Progenitor cell of endocrine pancreas (in vitro differentiated cells): Measurements from ENCODE around the gene NBPF11. TPM values are rescaled to one million over a fixed set of nuclear protein-coding genes. Genes with fewer than 3 reads are reported as not detected.
"Not testable (repeated sequence)": the region's sequence is repeated elsewhere in the genome, so short reads cannot be mapped to it uniquely, and the experiment has no call there.

Experiments
- DNase-seq: peaks from one replicate; pipeline ENCODE4 v3.0.0; 2021; ENCODE audit warnings: low spot score; ENCODE audit not compliant: unreplicated experiment
- H3K27ac Mint-ChIP-seq: 2 replicates; pipeline ENCODE4 v1.8.0; 2021; ENCODE audit warnings: mild to moderate bottlenecking, moderate library complexity, mixed read lengths
- H3K27me3 Mint-ChIP-seq: 2 replicates; pipeline ENCODE4 v1.8.0; 2021; ENCODE audit warnings: mixed read lengths
- H3K36me3 Mint-ChIP-seq: 2 replicates; pipeline ENCODE4 v1.8.0; 2022; ENCODE audit warnings: mixed read lengths; ENCODE audit not compliant: insufficient read depth
- H3K4me1 Mint-ChIP-seq: 2 replicates; pipeline ENCODE4 v1.8.0; 2021; ENCODE audit warnings: low read depth, mixed read lengths
- H3K4me3 Mint-ChIP-seq: 2 replicates; pipeline ENCODE4 v1.8.0; 2021; ENCODE audit warnings: low read depth, mild to moderate bottlenecking, moderate library complexity, mixed read lengths
- H3K9me3 Mint-ChIP-seq: 2 replicates; pipeline ENCODE4 v1.8.0; 2021; ENCODE audit warnings: low read depth, mixed read lengths
- CTCF ChIP-seq: fragments of 200-600 bp; sonication (generic); IDR thresholded peaks from one replicate; pipeline ENCODE4 v1.5.0; 2021; ENCODE audit warnings: antibody characterized with exemption, mild to moderate bottlenecking; ENCODE audit not compliant: unreplicated experiment
- long read RNA-seq: library from polyadenylated mRNA; unstranded; transcript quantifications from one replicate; pipeline ENCODE4 v2.0.0, GENCODE V29; 2020
- total RNA-seq: library from RNA; stranded (reverse); gene quantifications from 2 replicates; pipeline ENCODE4 v1.2.1, GENCODE V29; 2021

Gene NBPF11
- 29.7 and 31.0 TPM in 2 replicates for total RNA-seq
- long read RNA-seq, partial matches to known transcripts = 26 of 68 reads
- long read RNA-seq, other reads (novel, unspliced or antisense) = 42 of 68 reads

GRCh38 chr1:148151911-148152656, at the start of gene NBPF11:
Gene NBPF11 (minus strand): TSS chr1:148152281. CDS start chr1:148127003, 25,278 bp downstream.
- H3K9me3 Mint-ChIP-seq = not testable (repeated sequence)
- H3K4me1 Mint-ChIP-seq = peaks cover 10% of the 10 kb centered on the region

GRCh38 chr1:148197396-148197795, 45.3 kb upstream of the NBPF11 start:
- not testable (repeated sequence) for DNase-seq, H3K4me3 Mint-ChIP-seq, H3K27ac Mint-ChIP-seq, H3K36me3 Mint-ChIP-seq, H3K4me1 Mint-ChIP-seq, H3K9me3 Mint-ChIP-seq, H3K27me3 Mint-ChIP-seq

More at GRCh38 chr1:148151911-148152656, at the start of gene NBPF11:
- H3K4me3 Mint-ChIP-seq = peak within 1 kb of the TSS; percentile 97
- peak; percentile 65 for DNase-seq
- peak within 1 kb of the TSS; percentile 99 for H3K27ac Mint-ChIP-seq
- not testable (repeated sequence) for H3K36me3 Mint-ChIP-seq, H3K27me3 Mint-ChIP-seq

GRCh38 chr1:148196949-148197348, 44.9 kb upstream of the NBPF11 start:
- not testable (repeated sequence) for DNase-seq, H3K4me3 Mint-ChIP-seq, H3K36me3 Mint-ChIP-seq, H3K9me3 Mint-ChIP-seq, H3K4me1 Mint-ChIP-seq, H3K27me3 Mint-ChIP-seq, H3K27ac Mint-ChIP-seq

- H3K9me3 Mint-ChIP-seq, H3K36me3 Mint-ChIP-seq: not testable (repeated sequence)
These were observed 43.0 kb upstream of the NBPF11 start for GRCh38 chr1:148195115-148195514.

GRCh38 chr1:148188768-148189167, 36.7 kb upstream of the NBPF11 start:
- not testable (repeated sequence) for H3K36me3 Mint-ChIP-seq, DNase-seq, H3K9me3 Mint-ChIP-seq, H3K4me1 Mint-ChIP-seq, H3K4me3 Mint-ChIP-seq, H3K27me3 Mint-ChIP-seq
- peak overlapping the region; percentile 89 for H3K27ac Mint-ChIP-seq

More at GRCh38 chr1:148195115-148195514, 43.0 kb upstream of the NBPF11 start:
- H3K4me3 Mint-ChIP-seq, H3K27me3 Mint-ChIP-seq, H3K27ac Mint-ChIP-seq, H3K4me1 Mint-ChIP-seq, DNase-seq: not testable (repeated sequence)

GRCh38 chr1:148178682-148179081, 26.6 kb upstream of the NBPF11 start:
- not testable (repeated sequence) for H3K9me3 Mint-ChIP-seq, H3K27me3 Mint-ChIP-seq, H3K4me1 Mint-ChIP-seq, H3K36me3 Mint-ChIP-seq, DNase-seq, H3K4me3 Mint-ChIP-seq, H3K27ac Mint-ChIP-seq

- not testable (repeated sequence) for H3K27ac Mint-ChIP-seq, H3K9me3 Mint-ChIP-seq, H3K36me3 Mint-ChIP-seq, DNase-seq, H3K4me3 Mint-ChIP-seq, H3K4me1 Mint-ChIP-seq, H3K27me3 Mint-ChIP-seq
These were observed 23.3 kb upstream of the NBPF11 start for GRCh38 chr1:148175414-148175813.

- not testable (repeated sequence) for H3K9me3 Mint-ChIP-seq, DNase-seq, H3K27me3 Mint-ChIP-seq, H3K4me1 Mint-ChIP-seq, H3K27ac Mint-ChIP-seq, H3K4me3 Mint-ChIP-seq, H3K36me3 Mint-ChIP-seq
These were observed 19.9 kb upstream of the NBPF11 start for GRCh38 chr1:148171995-148172394.

- peak overlapping the region; percentile 1 for H3K4me3 Mint-ChIP-seq
- no peaks in the 10 kb centered on the region for H3K36me3 Mint-ChIP-seq
- DNase-seq = no peak
- H3K9me3 Mint-ChIP-seq = peaks cover under 1% of the 10 kb centered on the region
- peaks cover 21% of the 10 kb centered on the region for H3K4me1 Mint-ChIP-seq
- no peaks in the 10 kb centered on the region for H3K27me3 Mint-ChIP-seq
- peak overlapping the region; percentile 33 for H3K27ac Mint-ChIP-seq
- no peak for TF ChIP-seq CTCF
These were observed 14.7 kb upstream of the NBPF11 start for GRCh38 chr1:148166558-148167492.
